ENCODE results near the gene OR5M10.

DNA sequence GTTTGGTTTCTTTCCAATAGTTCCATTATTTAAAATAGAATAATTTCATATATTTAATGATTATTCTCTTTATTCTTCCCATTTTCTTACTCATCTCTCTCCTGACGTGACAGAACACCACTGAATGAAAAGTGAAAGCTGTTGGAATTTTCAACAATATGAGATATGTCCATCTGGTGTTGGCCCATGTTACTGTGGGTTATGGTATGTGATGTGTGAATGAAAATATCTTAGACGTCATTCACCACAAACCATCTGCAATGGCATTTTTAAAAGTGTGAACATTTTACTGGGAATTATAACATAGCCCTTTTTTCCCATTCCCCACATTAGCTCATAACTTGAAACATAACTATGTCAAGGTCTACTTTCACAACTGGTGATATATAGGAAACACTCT lies 48.4 kb upstream of the OR5M10 start:
- TF ChIP-seq POLR2AphosphoS5 (IDR thresholded peaks at IDR 0.05; ENCODE audit: borderline replicate concordance, low read depth, low read length) = no peak
- TF ChIP-seq EZH2 (IDR thresholded peaks at IDR 0.05) = no peak
